H1 (cell line): ENCODE results near the gene KXD1. TPM values are rescaled to one million over a fixed set of nuclear protein-coding genes. Genes with fewer than 3 reads are reported as not detected.
"Not testable (repeated sequence)": the region's sequence is repeated elsewhere in the genome, so short reads cannot be mapped to it uniquely, and the experiment has no call there.

Source experiments
- CTCF ChIA-PET: fragments of 300-600 bp; sonication (Branson Sonifier 250); formaldehyde crosslinking; loops from one replicate; lab custom pipeline; 2021; ENCODE audit not compliant: partially characterized antibody; lab: Charles Lee
- POLR2A ChIA-PET: fragments of 300-600 bp; sonication (Branson Sonifier 250); formaldehyde crosslinking; loops from one replicate; lab custom pipeline; 2021; ENCODE audit warnings: inconsistent platforms; ENCODE audit not compliant: partially characterized antibody; lab: Charles Lee
- DNase-seq, 2 experiments: peaks; one replicate each; pipeline versions ENCODE4 v3.0.0 to v3.0.0-alpha.2; 2010 to 2022; ENCODE audit warnings: low spot score in 2 of 2, low read depth in 1 of 2, mixed read lengths in 1 of 2
- FAIRE-seq: peaks from 2 replicates; lab custom pipeline; 2011; peaks lifted over from hg19 to GRCh38; lab: Jason Lieb, UNC
- H2AFZ ChIP-seq: 2 replicates; pipeline ENCODE4 v1.8.1; 2012; ENCODE audit warnings: low read length, inconsistent platforms
- H2AK5ac ChIP-seq: 2 replicates; pipeline ENCODE4 v1.6.1; 2013; ENCODE audit warnings: low read depth, low read length
- H2BK120ac ChIP-seq: replicated peaks from 2 replicates; pipeline ENCODE3; 2013; ENCODE audit warnings: low read depth, low read length, inconsistent platforms
- H2BK12ac ChIP-seq: 2 replicates; pipeline ENCODE4 v1.6.1; 2013; ENCODE audit warnings: low read depth, low read length
- H2BK15ac ChIP-seq: 2 replicates; pipeline ENCODE4 v1.6.1; 2013; ENCODE audit warnings: low read length
- H2BK20ac ChIP-seq: 2 replicates; pipeline ENCODE4 v1.6.1; 2013; ENCODE audit warnings: low read length
- H2BK5ac ChIP-seq: 2 replicates; pipeline ENCODE4 v1.6.1; 2013; ENCODE audit warnings: low read depth, low read length
- H3K14ac ChIP-seq: 2 replicates; pipeline ENCODE4 v1.6.1; 2013; ENCODE audit warnings: inconsistent platforms; ENCODE audit not compliant: insufficient read length
- H3K18ac ChIP-seq: 2 replicates; pipeline ENCODE4 v1.6.1; 2013; ENCODE audit warnings: low read length; ENCODE audit errors: extremely low read depth
- H3K23ac ChIP-seq: 2 replicates; pipeline ENCODE4 v1.6.1; 2013; ENCODE audit warnings: inconsistent platforms; ENCODE audit not compliant: insufficient read length
- H3K23me2 ChIP-seq: 2 replicates; pipeline ENCODE4 v1.6.1; 2013; ENCODE audit warnings: low read depth, low read length
- H3K27ac ChIP-seq: 2 replicates; pipeline ENCODE4 v1.6.1; 2011; ENCODE audit warnings: low read depth, low read length, inconsistent platforms
- H3K27me3 ChIP-seq, 4 experiments: replicated peaks in 1 of 4; 1 replicate in 1 of 4; 2 replicates in 3 of 4; pipeline versions ENCODE4 v1.6.1 to v1.8.1; 2011 to 2013; ENCODE audit warnings: low read length in 3 of 4, mild to moderate bottlenecking in 3 of 4, inconsistent platforms in 2 of 4, mixed read lengths in 2 of 4, moderate library complexity in 1 of 4; ENCODE audit not compliant: control insufficient read depth in 3 of 4, insufficient read depth in 3 of 4; ENCODE audit errors: extremely low read depth in 1 of 4
- H3K36me3 ChIP-seq, 4 experiments: 2 replicates each; pipeline versions ENCODE4 v1.6.1 to v1.8.1; 2011 to 2013; ENCODE audit warnings: mild to moderate bottlenecking in 4 of 4, low read length in 3 of 4, moderate library complexity in 2 of 4, control low read depth in 1 of 4, inconsistent platforms in 1 of 4; ENCODE audit not compliant: insufficient read depth in 4 of 4, control insufficient read depth in 2 of 4
- H3K4ac ChIP-seq: replicated peaks from 2 replicates; pipeline ENCODE3; 2013; ENCODE audit warnings: low read length, low read depth, mixed read lengths, inconsistent platforms; ENCODE audit not compliant: insufficient read length
- H3K4me1 ChIP-seq, 4 experiments: replicated peaks in 1 of 4; 1 replicate in 1 of 4; 2 replicates in 3 of 4; pipeline versions ENCODE4 v1.6.1 to v1.8.1; 2011 to 2013; ENCODE audit warnings: low read length in 3 of 4, inconsistent platforms in 2 of 4, mixed read lengths in 1 of 4; ENCODE audit not compliant: insufficient read depth in 4 of 4, control insufficient read depth in 3 of 4
- H3K4me2 ChIP-seq, 2 experiments: 2 replicates each; pipeline versions ENCODE4 v1.6.1 to v1.8.1; 2011 to 2013; ENCODE audit warnings: low read depth in 2 of 2, low read length in 2 of 2, control low read depth in 1 of 2, inconsistent platforms in 1 of 2, mild to moderate bottlenecking in 1 of 2; ENCODE audit not compliant: insufficient read depth in 1 of 2
- H3K4me3 ChIP-seq, 4 experiments: fragments of 200-600, 300-600 bp in 1 of 4; sonication (generic), shearing (Covaris generic), sonication (Bioruptor Twin) in 1 of 4; 2 replicates each; pipeline versions ENCODE4 v1.5.1 to v1.8.1; 2011 to 2016; ENCODE audit warnings: low read length in 4 of 4, low read depth in 3 of 4, control low read depth in 2 of 4, inconsistent platforms in 2 of 4, mild to moderate bottlenecking in 2 of 4, mixed read lengths in 1 of 4, moderate library complexity in 1 of 4; ENCODE audit not compliant: insufficient read depth in 2 of 4; ENCODE audit errors: extremely low read depth in 1 of 4
- H3K56ac ChIP-seq: replicated peaks from 2 replicates; pipeline ENCODE3; 2013; ENCODE audit warnings: low read depth, mild to moderate bottlenecking, mixed read lengths, low read length, inconsistent platforms; ENCODE audit not compliant: insufficient read length
- H3K79me1 ChIP-seq: 2 replicates; pipeline ENCODE4 v1.6.1; 2013; ENCODE audit warnings: low read depth, low read length, control low read depth
- H3K79me2 ChIP-seq, 2 experiments: 2 replicates each; pipeline versions ENCODE4 v1.6.1 to v1.8.1; 2012 to 2013; ENCODE audit warnings: low read length in 2 of 2, mild to moderate bottlenecking in 2 of 2, inconsistent platforms in 1 of 2; ENCODE audit not compliant: insufficient read depth in 2 of 2, control insufficient read depth in 1 of 2
- H3K9ac ChIP-seq, 4 experiments: replicated peaks in 1 of 4; 1 replicate in 1 of 4; 2 replicates in 3 of 4; pipeline versions ENCODE4 v1.6.1 to v1.8.1; 2011 to 2013; ENCODE audit warnings: low read depth in 3 of 4, low read length in 3 of 4, control low read depth in 2 of 4, mild to moderate bottlenecking in 2 of 4, moderate library complexity in 2 of 4, inconsistent platforms in 1 of 4; ENCODE audit errors: extremely low read depth in 1 of 4
- H3K9me3 ChIP-seq, 2 experiments: 2 replicates each; pipeline versions ENCODE4 v1.6.1 to v1.8.1; 2012 to 2013; ENCODE audit warnings: mild to moderate bottlenecking in 2 of 2, moderate library complexity in 2 of 2, control low read depth in 1 of 2, inconsistent platforms in 1 of 2, low read depth in 1 of 2, low read length in 1 of 2, mixed read lengths in 1 of 2; ENCODE audit not compliant: insufficient read depth in 2 of 2
- H4K20me1 ChIP-seq, 2 experiments: replicated peaks in 1 of 2; 2 replicates each; pipeline versions ENCODE3 to v1.8.1; 2011 to 2013; ENCODE audit warnings: inconsistent platforms in 2 of 2, low read length in 2 of 2, mild to moderate bottlenecking in 1 of 2; ENCODE audit not compliant: insufficient read depth in 2 of 2, control insufficient read depth in 1 of 2
- H4K5ac ChIP-seq: 2 replicates; pipeline ENCODE4 v1.6.1; 2013; ENCODE audit warnings: low read length, low read depth, mixed read lengths, inconsistent platforms; ENCODE audit not compliant: insufficient read length
- H4K8ac ChIP-seq: 2 replicates; pipeline ENCODE4 v1.8.0; 2013; ENCODE audit warnings: mild to moderate bottlenecking, moderate library complexity, low read length, inconsistent platforms; ENCODE audit not compliant: insufficient read depth; ENCODE audit errors: extremely low read depth
- H4K91ac ChIP-seq: replicated peaks from 2 replicates; pipeline ENCODE3; 2013; ENCODE audit warnings: low read length, mixed read lengths, inconsistent platforms; ENCODE audit not compliant: insufficient read length
- CEBPB ChIP-seq: IDR thresholded peaks from 2 replicates; pipeline ENCODE4 v1.6.1; 2012; ENCODE audit warnings: low read depth, low read length
- E2F6 ChIP-seq: IDR thresholded peaks from 2 replicates; pipeline ENCODE4 v1.6.1; 2012; ENCODE audit warnings: inconsistent platforms
- JUND ChIP-seq: IDR thresholded peaks from 2 replicates; pipeline ENCODE4 v1.6.1; 2011; ENCODE audit warnings: mild to moderate bottlenecking, improper control_type of control experiment, low read length
- KDM5A ChIP-seq: fragments of 200-600 bp; IDR thresholded peaks from 2 replicates; pipeline ENCODE4 v1.7.1; 2012; ENCODE audit warnings: mild to moderate bottlenecking, low read length, inconsistent platforms, mixed read lengths
- WGBS, 2 experiments: shearing (Covaris generic) in 1 of 2; methylation state at CpG; one replicate each; pipeline versions ENCODE4 v1.1.6 to v1.1.7; 2013 to 2015; ENCODE audit warnings: low lambda C conversion rate in 2 of 2, mixed read lengths in 2 of 2, inconsistent platforms in 1 of 2, low coverage in 1 of 2, missing lambda C conversion rate in 1 of 2; ENCODE audit not compliant: insufficient replicate concordance in 2 of 2, insufficient coverage in 1 of 2, insufficient read length in 1 of 2; ENCODE audit errors: extremely low coverage in 1 of 2, missing lambda C conversion rate in 1 of 2; 5-methylcytosine and 5-hydroxymethylcytosine counted together
- polyA plus RNA-seq, 7 experiments: library from polyadenylated mRNA; depleted of rRNA in 3 of 7; stranded (reverse) in 5 of 7; unstranded in 2 of 7; fragments of >200 nt in 5 of 7; fragments of 200-250 nt in 2 of 7; gene quantifications; 1 replicate in 5 of 7; 2 replicates in 1 of 7; 4 replicates in 1 of 7; pipeline versions ENCODE4 v1.2.1 to v1.2.3, GENCODE V29; 2011 to 2013; ENCODE audit warnings: missing spikeins in 2 of 7, mixed read lengths in 2 of 7
- total RNA-seq: library from RNA; stranded (reverse); fragmentation: NEBNext Ultra II Directional; extraction: Animal tissue kit (Norgen Biotek cat#: 25700); gene quantifications from 2 replicates; pipeline ENCODE4 v1.2.1, GENCODE V29; 2021

The KXD1 gene
- total and polyA plus RNA-seq, 2 of the 8 experiments (the other 6 are each of a cell fraction or from before 2014, with no cell fraction given): 115 to 267 TPM

GRCh38 chr19:18599485-18599884 lies 41.8 kb downstream of the KXD1 start (continued):
- TF ChIP-seq KDM5A: no peak
- TF ChIP-seq CEBPB: no peak
- TF ChIP-seq E2F6: no peak
- no peak for TF ChIP-seq JUND

- FAIRE-seq: not testable (repeated sequence)
These were observed 43.2 kb downstream of the KXD1 start for GRCh38 chr19:18600692-18601397.

More at GRCh38 chr19:18600692-18601397, 43.2 kb downstream of the KXD1 start:
- not testable (repeated sequence) for H2AFZ ChIP-seq, H4K91ac ChIP-seq, H3K4me3 ChIP-seq, DNase-seq, H3K14ac ChIP-seq, H2BK120ac ChIP-seq, H3K27ac ChIP-seq, H4K8ac ChIP-seq, H2AK5ac ChIP-seq, H4K5ac ChIP-seq, H3K79me2 ChIP-seq, H3K56ac ChIP-seq, H3K9me3 ChIP-seq, H2BK20ac ChIP-seq, H2BK5ac ChIP-seq, H3K23ac ChIP-seq, H3K4ac ChIP-seq, H3K18ac ChIP-seq, H3K23me2 ChIP-seq, H3K4me2 ChIP-seq, H2BK15ac ChIP-seq, H4K20me1 ChIP-seq, H3K79me1 ChIP-seq, H3K36me3 ChIP-seq, H3K9ac ChIP-seq
- 0 out of 2 replicates have a peak overlapping the region, but pooled peaks have one; percentile 17 for H2BK12ac ChIP-seq
- peaks cover 5 to 33% (median 20%) of the 10 kb centered on the region in 4 experiments for H3K4me1 ChIP-seq
- peaks cover 28 to 47% (median 44%) of the 10 kb centered on the region in 4 experiments for H3K27me3 ChIP-seq
- POLR2A ChIA-PET: interaction anchor here (1.1 kb wide), 1 partner anchor 35 kb away, joined by 3 read pairs; no protein-coding TSS in a partner anchor
- CTCF ChIA-PET: interaction anchor here (0.8 to 1.2 kb wide), 4 partner anchors 12 to 77 kb away, joined by 3 read pairs; no protein-coding TSS in a partner anchor
- WGBS, 2 experiments: 92% methylated on average over 11 of the region's 15 CpGs; no CpG with 5 or more reads in 1 of the 2 experiments
